B cell (primary cell): ENCODE data around the gene ITGB1. TPM values are rescaled to one million over a fixed set of nuclear protein-coding genes. Genes with fewer than 3 reads are reported as not detected.

Experiments used
- ATAC-seq: fragments of 200-7000 bp; cut with Tn5 transposase; one replicate; pipeline ENCODE4 v1.10.0; 2021; ENCODE audit warnings: low read depth, mild to moderate bottlenecking, moderate number of reproducible peaks, moderate library complexity
- CTCF ChIA-PET: fragments of 350-600 bp; sonication (Branson Sonifier 250); formaldehyde crosslinking; loops from one replicate; lab custom pipeline; 2021; ENCODE audit warnings: antibody characterized with exemption, inconsistent platforms; lab: Charles Lee
- POLR2A ChIA-PET: fragments of 350-600 bp; sonication (Branson Sonifier 250); formaldehyde crosslinking; loops from one replicate; lab custom pipeline; 2021; ENCODE audit warnings: antibody characterized with exemption; lab: Charles Lee
- DNase-seq: peaks from one replicate; pipeline ENCODE4 v3.0.0; 2013
- H2AFZ ChIP-seq: 2 replicates; pipeline ENCODE4 v1.6.1; 2012; ENCODE audit warnings: mild to moderate bottlenecking, low read depth, low read length; ENCODE audit not compliant: insufficient read depth, poor library complexity, severe bottlenecking
- H3K27ac ChIP-seq, 2 donors: 1 replicate in 1 of 2; 2 replicates in 1 of 2; pipeline ENCODE4 v1.5.1; 2012 to 2013; ENCODE audit warnings: low read length in 2 of 2, mild to moderate bottlenecking in 2 of 2, moderate library complexity in 1 of 2
- H3K27me3 ChIP-seq, 4 experiments: fragments of 200-600 bp in 1 of 4; sonication (generic) in 1 of 4; replicated peaks in 1 of 4; 1 replicate in 2 of 4; 2 replicates in 2 of 4; pipeline versions ENCODE4 v1.6.1 to v1.7.0; 2013 to 2016; ENCODE audit warnings: low read length in 3 of 4, mild to moderate bottlenecking in 2 of 4, mixed read lengths in 1 of 4, moderate library complexity in 1 of 4; ENCODE audit not compliant: insufficient read depth in 4 of 4, control insufficient read depth in 3 of 4; ENCODE audit errors: control extremely low read depth in 1 of 4
- H3K36me3 ChIP-seq, 2 experiments: replicated peaks in 1 of 2; 1 replicate in 1 of 2; 2 replicates in 1 of 2; pipeline versions ENCODE4 v1.6.1 to v1.7.1; 2013; ENCODE audit warnings: low read length in 1 of 2; ENCODE audit not compliant: insufficient read depth in 2 of 2, control insufficient read depth in 1 of 2; ENCODE audit errors: control extremely low read depth in 1 of 2, extremely low read depth in 1 of 2
- H3K4me1 ChIP-seq, 2 donors: fragments of 200-600 bp in 1 of 2; sonication (generic) in 1 of 2; 1 replicate in 1 of 2; 2 replicates in 1 of 2; pipeline versions ENCODE4 v1.5.1 to v1.6.1; 2013 to 2017; ENCODE audit warnings: low read length in 2 of 2; ENCODE audit not compliant: control insufficient read depth in 2 of 2, insufficient read depth in 2 of 2
- H3K4me2 ChIP-seq: replicated peaks from 2 replicates; pipeline ENCODE3; 2012; ENCODE audit warnings: mild to moderate bottlenecking, low read depth, low read length; ENCODE audit not compliant: poor library complexity, severe bottlenecking
- H3K4me3 ChIP-seq, 5 experiments: fragments of 200-600 bp in 1 of 5; sonication (generic) in 1 of 5; 1 replicate in 3 of 5; 2 replicates in 2 of 5; pipeline versions ENCODE4 v1.5.1 to v1.7.0; 2011 to 2016; ENCODE audit warnings: low read length in 4 of 5, mild to moderate bottlenecking in 4 of 5, low read depth in 2 of 5, control low read depth in 1 of 5, moderate library complexity in 1 of 5; ENCODE audit not compliant: insufficient read depth in 1 of 5; ENCODE audit errors: control extremely low read depth in 1 of 5, extremely low read depth in 1 of 5
- H3K79me2 ChIP-seq: fragments of 200-600 bp; sonication (generic); one replicate; pipeline ENCODE4 v1.6.0; 2016; ENCODE audit warnings: low read length; ENCODE audit not compliant: control insufficient read depth, insufficient read depth
- H3K9ac ChIP-seq: fragments of 200-600 bp; sonication (generic); 2 replicates; pipeline ENCODE4 v1.6.1; 2017; ENCODE audit warnings: mild to moderate bottlenecking, low read length, moderate library complexity
- H3K9me3 ChIP-seq, 3 donors: one replicate each; pipeline versions ENCODE4 v1.6.1 to v1.7.1; 2013; ENCODE audit warnings: low read length in 2 of 3; ENCODE audit not compliant: control insufficient read depth in 2 of 3, insufficient read depth in 1 of 3; ENCODE audit errors: control extremely low read depth in 1 of 3
- H4K20me1 ChIP-seq: 2 replicates; pipeline ENCODE4 v1.6.0; 2012; ENCODE audit warnings: mild to moderate bottlenecking, low read length; ENCODE audit not compliant: insufficient read depth, control insufficient read depth, poor library complexity, severe bottlenecking
- H3K27ac Mint-ChIP-seq: one replicate; pipeline ENCODE4 v1.8.0; 2021; ENCODE audit warnings: mixed read lengths
- H3K27me3 Mint-ChIP-seq: one replicate; pipeline ENCODE4 v1.8.0; 2021; ENCODE audit warnings: mixed read lengths
- H3K4me1 Mint-ChIP-seq: one replicate; pipeline ENCODE4 v1.8.0; 2021; ENCODE audit warnings: mixed read lengths
- H3K4me3 Mint-ChIP-seq: one replicate; pipeline ENCODE4 v1.8.0; 2021; ENCODE audit warnings: mixed read lengths
- H3K9me3 Mint-ChIP-seq: one replicate; pipeline ENCODE4 v1.8.0; 2022; ENCODE audit warnings: mixed read lengths; ENCODE audit not compliant: insufficient read depth
- CTCF ChIP-seq: fragments of 200-600 bp; IDR thresholded peaks from one replicate; pipeline ENCODE4 v1.8.0; 2022; ENCODE audit warnings: antibody characterized with exemption, mild to moderate bottlenecking
- EZH2 ChIP-seq: IDR thresholded peaks from 2 replicates; pipeline ENCODE4 v1.6.1; 2012; ENCODE audit warnings: borderline replicate concordance, low read depth, mild to moderate bottlenecking, moderate library complexity, low read length; ENCODE audit not compliant: insufficient read depth, poor library complexity, severe bottlenecking
- WGBS: methylation state at CpG from one replicate; pipeline ENCODE4 v1.1.5; 2013; ENCODE audit warnings: missing lambda C conversion rate; ENCODE audit not compliant: insufficient coverage; 5-methylcytosine and 5-hydroxymethylcytosine counted together
- intact Hi-C: fragments of 100-400 bp; cut with micrococcal nuclease; formaldehyde crosslinking; loops from one replicate; pipeline ENCODE4 v1.10.0; 2022
- polyA plus RNA-seq: library from polyadenylated mRNA; depleted of rRNA; stranded (reverse); fragments of >200 nt; gene quantifications from 2 replicates; pipeline ENCODE4 v1.2.3, GENCODE V29; 2012
- total RNA-seq, 2 donors: library from RNA; stranded (reverse); fragments of 120-200 nt in 1 of 2; gene quantifications; 1 replicate in 1 of 2; 2 replicates in 1 of 2; pipeline versions ENCODE4 v1.2.3 to v1.2.4, GENCODE V29; 2013 to 2022

Gene ITGB1
- total and polyA plus RNA-seq, 2 donors (not counting 1 experiment from before 2014, with no cell fraction given): 30.8 to 128 TPM

GRCh38 chr10:32854435-32854834 lies 103.6 kb downstream of the ITGB1 start:
- Mint-ChIP-seq H3K27me3 (peaks cover 3% of the 10 kb centered on the region), H3K4me3 (no peak overlapping the region), H3K27ac (no peak overlapping the region), H3K4me1 (no peaks in the 10 kb centered on the region), H3K9me3 (no peaks in the 10 kb centered on the region)
- CTCF ChIA-PET: no interaction called here
- no peaks in the 10 kb centered on the region for H3K9me3 ChIP-seq
- ATAC-seq (no peak), DNase-seq (no peak)
- H3K36me3 ChIP-seq: no peaks in the 10 kb centered on the region
- POLR2A ChIA-PET: no interaction called here
- H3K4me3 ChIP-seq: no peak overlapping the region
- no CpG with 5 or more reads among the region's 2 CpGs for WGBS
- no peaks in the 10 kb centered on the region for H3K79me2 ChIP-seq
- no peak overlapping the region for H3K9ac ChIP-seq
- intact Hi-C loops: no loop called here
- H3K27me3 ChIP-seq: no peaks in the 10 kb centered on the region
- H3K27ac ChIP-seq: no peak overlapping the region
- no peak for TF ChIP-seq CTCF
- TF ChIP-seq EZH2: no peak
- no peak overlapping the region for H3K4me2 ChIP-seq
- no peaks in the 10 kb centered on the region for H3K4me1 ChIP-seq
- no peak overlapping the region for H2AFZ ChIP-seq
- no peaks in the 10 kb centered on the region for H4K20me1 ChIP-seq

GRCh38 chr10:32851301-32851700 lies 106.7 kb downstream of the ITGB1 start:
- Histone ChIP-seq H3K9ac (no peak overlapping the region), H3K4me3 (no peak overlapping the region), H3K4me1 (no peaks in the 10 kb centered on the region), H3K79me2 (no peaks in the 10 kb centered on the region), H3K27ac (no peak overlapping the region), H3K4me2 (no peak overlapping the region), H3K27me3 (no peaks in the 10 kb centered on the region), H2AFZ (no peak overlapping the region), H3K9me3 (no peaks in the 10 kb centered on the region), H4K20me1 (no peaks in the 10 kb centered on the region), H3K36me3 (no peaks in the 10 kb centered on the region)
- Mint-ChIP-seq H3K4me3 (no peak overlapping the region), H3K27ac (no peak overlapping the region), H3K9me3 (no peaks in the 10 kb centered on the region), H3K4me1 (no peaks in the 10 kb centered on the region), H3K27me3 (no peaks in the 10 kb centered on the region)
- TF ChIP-seq CTCF (no peak), EZH2 (no peak)
- ATAC-seq: no peak
- intact Hi-C loops: no loop called here
- DNase-seq: no peak
- ChIA-PET POLR2A (no interaction called here), CTCF (no interaction called here)
- no CpG with 5 or more reads among the region's 1 CpG for WGBS
